WTC11 (cell line): ENCODE data around the gene HMGXB4. TPM values are rescaled to one million over a fixed set of nuclear protein-coding genes. Genes with fewer than 3 reads are reported as not detected.
A peak's percentile ranks its signal among the peaks of the same experiment; 100 is the strongest.

ENCODE experiments used
- ESRRA ChIP-seq: sonication (generic); formaldehyde crosslinking; IDR thresholded peaks from 2 replicates; pipeline ENCODE4 v1.8.1; 2022; ENCODE audit warnings: mild to moderate bottlenecking, missing genetic modification reagents, borderline replicate concordance
- IRF2 ChIP-seq: sonication (generic); formaldehyde crosslinking; IDR thresholded peaks from 2 replicates; pipeline ENCODE4 v1.8.0; 2022; ENCODE audit warnings: low read depth, missing genetic modification reagents, borderline replicate concordance
- NR2C2 ChIP-seq: sonication (generic); formaldehyde crosslinking; IDR thresholded peaks from 2 replicates; pipeline ENCODE4 v1.8.0; 2022; ENCODE audit warnings: mild to moderate bottlenecking, missing genetic modification reagents
- PRRX2 ChIP-seq: fragments of 250-450 bp; sonication (Bioruptor Pico); IDR thresholded peaks from 2 replicates; pipeline ENCODE4 v1.8.0; 2021; ENCODE audit warnings: mild to moderate bottlenecking
- SMAD4 ChIP-seq: sonication (generic); formaldehyde crosslinking; IDR thresholded peaks from 2 replicates; pipeline ENCODE4 v1.8.0; 2022; ENCODE audit warnings: mild to moderate bottlenecking, missing genetic modification reagents
- TEAD4 ChIP-seq: sonication (generic); formaldehyde crosslinking; IDR thresholded peaks from 2 replicates; pipeline ENCODE4 v1.8.0; 2022; ENCODE audit warnings: mild to moderate bottlenecking, missing genetic modification reagents
- ZNF138 ChIP-seq: sonication (generic); formaldehyde crosslinking; conservative IDR thresholded peaks from 2 replicates; pipeline ENCODE4 v1.8.1; 2022; ENCODE audit warnings: mild to moderate bottlenecking, moderate library complexity, missing genetic modification reagents
- ZNF219 ChIP-seq: sonication (generic); formaldehyde crosslinking; IDR thresholded peaks from 2 replicates; pipeline ENCODE4 v1.8.0; 2023; ENCODE audit warnings: missing genetic modification reagents, mild to moderate bottlenecking, borderline replicate concordance
- ZNF232 ChIP-seq: sonication (generic); formaldehyde crosslinking; IDR thresholded peaks from 2 replicates; pipeline ENCODE4 v1.8.0; 2022; ENCODE audit warnings: mild to moderate bottlenecking, missing genetic modification reagents
- ZNF396 ChIP-seq: fragments of 250-450 bp; sonication (Bioruptor Pico); IDR thresholded peaks from 2 replicates; pipeline ENCODE4 v1.8.0; 2021; ENCODE audit warnings: mild to moderate bottlenecking, moderate library complexity, borderline replicate concordance
- total RNA-seq: library from RNA; stranded (reverse); gene quantifications from 3 replicates; pipeline ENCODE4 v1.2.3, GENCODE V29; 2021
- TF ChIP-seq, protein P1 (sequence below): sonication (generic); formaldehyde crosslinking; IDR thresholded peaks from 2 replicates; pipeline ENCODE4 v1.8.0; 2022; ENCODE audit warnings: mild to moderate bottlenecking, missing genetic modification reagents
- TF ChIP-seq, protein P2 (sequence below): sonication (generic); formaldehyde crosslinking; IDR thresholded peaks from 2 replicates; pipeline ENCODE4 v1.8.1; 2023; ENCODE audit warnings: mild to moderate bottlenecking, missing genetic modification reagents, moderate library complexity
- TF ChIP-seq, protein P3 (sequence below): fragments of 250-450 bp; sonication (Bioruptor Pico); IDR thresholded peaks from 2 replicates; pipeline ENCODE4 v1.9.0; 2021; ENCODE audit warnings: moderate library complexity, mild to moderate bottlenecking, inconsistent platforms, borderline replicate concordance
- TF ChIP-seq, protein P4 (sequence below): sonication (generic); formaldehyde crosslinking; IDR thresholded peaks from 2 replicates; pipeline ENCODE4 v1.8.0; 2023; ENCODE audit warnings: mild to moderate bottlenecking, missing genetic modification reagents
- TF ChIP-seq, protein P5 (sequence below): fragments of 250-450 bp; sonication (Bioruptor Pico); IDR thresholded peaks from 2 replicates; pipeline ENCODE4 v1.9.0; 2021; ENCODE audit warnings: mild to moderate bottlenecking
- TF ChIP-seq, protein P6 (sequence below): sonication (generic); formaldehyde crosslinking; IDR thresholded peaks from 2 replicates; pipeline ENCODE4 v1.8.1; 2022; ENCODE audit warnings: mild to moderate bottlenecking, moderate library complexity, missing genetic modification reagents
- TF ChIP-seq, protein P7 (sequence below): fragments of 200-600 bp; IDR thresholded peaks from 2 replicates; pipeline ENCODE4 v1.8.0; 2022; ENCODE audit warnings: antibody characterized with exemption
- TF ChIP-seq, protein P8 (sequence below): sonication (generic); formaldehyde crosslinking; IDR thresholded peaks from 2 replicates; pipeline ENCODE4 v1.8.1; 2022; ENCODE audit warnings: low read depth, mild to moderate bottlenecking, moderate library complexity, missing genetic modification reagents, borderline replicate concordance

Gene HMGXB4
- total RNA-seq, 1 experiment from 2014 or later = 42.1 TPM

DNA sequence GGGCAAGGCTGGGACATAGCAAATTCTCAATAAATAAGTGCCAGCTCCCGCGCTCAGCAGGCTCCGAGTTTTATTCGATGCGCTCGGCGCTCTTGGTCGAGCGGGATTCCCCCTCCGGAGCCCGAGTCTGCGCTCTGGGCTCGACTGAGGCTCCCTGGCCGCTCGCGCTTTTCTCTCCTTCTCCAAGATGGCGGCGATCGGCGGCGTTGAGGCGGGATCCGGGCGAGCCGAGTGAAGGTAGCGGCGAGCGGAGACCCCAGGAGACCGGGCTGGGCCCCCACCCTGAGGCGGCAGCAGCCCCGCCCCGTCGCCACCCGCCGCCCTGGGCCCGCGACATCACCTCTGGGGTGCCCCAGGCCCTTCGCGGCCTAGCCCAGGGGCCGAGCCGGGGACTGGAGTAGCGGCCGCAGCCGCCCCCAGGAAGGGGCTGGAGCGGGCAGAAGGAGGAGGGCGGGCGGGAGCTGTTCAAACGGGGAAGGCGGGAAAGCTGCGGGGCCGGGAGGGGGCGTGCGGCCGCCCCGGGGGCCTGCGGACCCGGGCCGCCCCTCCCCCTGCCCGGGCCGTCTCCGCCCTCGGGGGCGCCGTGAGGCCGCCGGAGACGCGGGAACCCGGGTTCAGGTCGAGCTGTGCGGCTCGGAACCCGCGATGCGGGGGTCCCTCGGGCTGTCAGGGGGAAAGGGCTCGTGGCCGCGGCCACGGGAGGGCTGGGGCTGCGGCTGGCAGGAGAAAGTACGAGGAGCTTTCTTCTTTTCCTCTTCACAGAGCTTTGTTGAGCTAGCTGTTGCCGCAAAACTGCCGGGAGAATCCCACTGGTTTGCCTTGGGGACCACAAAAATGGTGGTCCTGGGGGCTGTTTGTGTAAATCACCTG is at the start of gene HMGXB4 (continued):
- TF ChIP-seq, protein P1, sequence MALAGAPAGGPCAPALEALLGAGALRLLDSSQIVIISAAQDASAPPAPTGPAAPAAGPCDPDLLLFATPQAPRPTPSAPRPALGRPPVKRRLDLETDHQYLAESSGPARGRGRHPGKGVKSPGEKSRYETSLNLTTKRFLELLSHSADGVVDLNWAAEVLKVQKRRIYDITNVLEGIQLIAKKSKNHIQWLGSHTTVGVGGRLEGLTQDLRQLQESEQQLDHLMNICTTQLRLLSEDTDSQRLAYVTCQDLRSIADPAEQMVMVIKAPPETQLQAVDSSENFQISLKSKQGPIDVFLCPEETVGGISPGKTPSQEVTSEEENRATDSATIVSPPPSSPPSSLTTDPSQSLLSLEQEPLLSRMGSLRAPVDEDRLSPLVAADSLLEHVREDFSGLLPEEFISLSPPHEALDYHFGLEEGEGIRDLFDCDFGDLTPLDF (CRISPR knock-in tag) = no peak
- TF ChIP-seq, protein P2, sequence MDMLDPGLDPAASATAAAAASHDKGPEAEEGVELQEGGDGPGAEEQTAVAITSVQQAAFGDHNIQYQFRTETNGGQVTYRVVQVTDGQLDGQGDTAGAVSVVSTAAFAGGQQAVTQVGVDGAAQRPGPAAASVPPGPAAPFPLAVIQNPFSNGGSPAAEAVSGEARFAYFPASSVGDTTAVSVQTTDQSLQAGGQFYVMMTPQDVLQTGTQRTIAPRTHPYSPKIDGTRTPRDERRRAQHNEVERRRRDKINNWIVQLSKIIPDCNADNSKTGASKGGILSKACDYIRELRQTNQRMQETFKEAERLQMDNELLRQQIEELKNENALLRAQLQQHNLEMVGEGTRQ (CRISPR knock-in tag) = no peak
- TF ChIP-seq, protein P3, sequence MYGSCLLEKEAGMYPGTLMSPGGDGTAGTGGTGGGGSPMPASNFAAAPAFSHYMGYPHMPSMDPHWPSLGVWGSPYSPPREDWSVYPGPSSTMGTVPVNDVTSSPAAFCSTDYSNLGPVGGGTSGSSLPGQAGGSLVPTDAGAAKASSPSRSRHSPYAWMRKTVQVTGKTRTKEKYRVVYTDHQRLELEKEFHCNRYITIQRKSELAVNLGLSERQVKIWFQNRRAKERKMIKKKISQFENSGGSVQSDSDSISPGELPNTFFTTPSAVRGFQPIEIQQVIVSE (CRISPR knock-in tag) = no peak
- TF ChIP-seq, protein P4, sequence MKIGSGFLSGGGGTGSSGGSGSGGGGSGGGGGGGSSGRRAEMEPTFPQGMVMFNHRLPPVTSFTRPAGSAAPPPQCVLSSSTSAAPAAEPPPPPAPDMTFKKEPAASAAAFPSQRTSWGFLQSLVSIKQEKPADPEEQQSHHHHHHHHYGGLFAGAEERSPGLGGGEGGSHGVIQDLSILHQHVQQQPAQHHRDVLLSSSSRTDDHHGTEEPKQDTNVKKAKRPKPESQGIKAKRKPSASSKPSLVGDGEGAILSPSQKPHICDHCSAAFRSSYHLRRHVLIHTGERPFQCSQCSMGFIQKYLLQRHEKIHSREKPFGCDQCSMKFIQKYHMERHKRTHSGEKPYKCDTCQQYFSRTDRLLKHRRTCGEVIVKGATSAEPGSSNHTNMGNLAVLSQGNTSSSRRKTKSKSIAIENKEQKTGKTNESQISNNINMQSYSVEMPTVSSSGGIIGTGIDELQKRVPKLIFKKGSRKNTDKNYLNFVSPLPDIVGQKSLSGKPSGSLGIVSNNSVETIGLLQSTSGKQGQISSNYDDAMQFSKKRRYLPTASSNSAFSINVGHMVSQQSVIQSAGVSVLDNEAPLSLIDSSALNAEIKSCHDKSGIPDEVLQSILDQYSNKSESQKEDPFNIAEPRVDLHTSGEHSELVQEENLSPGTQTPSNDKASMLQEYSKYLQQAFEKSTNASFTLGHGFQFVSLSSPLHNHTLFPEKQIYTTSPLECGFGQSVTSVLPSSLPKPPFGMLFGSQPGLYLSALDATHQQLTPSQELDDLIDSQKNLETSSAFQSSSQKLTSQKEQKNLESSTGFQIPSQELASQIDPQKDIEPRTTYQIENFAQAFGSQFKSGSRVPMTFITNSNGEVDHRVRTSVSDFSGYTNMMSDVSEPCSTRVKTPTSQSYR = peak; percentile 20; the same call in 1 of the 2 replicates
- TF ChIP-seq, protein P5, sequence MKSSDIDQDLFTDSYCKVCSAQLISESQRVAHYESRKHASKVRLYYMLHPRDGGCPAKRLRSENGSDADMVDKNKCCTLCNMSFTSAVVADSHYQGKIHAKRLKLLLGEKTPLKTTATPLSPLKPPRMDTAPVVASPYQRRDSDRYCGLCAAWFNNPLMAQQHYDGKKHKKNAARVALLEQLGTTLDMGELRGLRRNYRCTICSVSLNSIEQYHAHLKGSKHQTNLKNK = no peak
- TF ChIP-seq PRRX2 (CRISPR knock-in tag) (no peak), SMAD4 (CRISPR knock-in tag) (no peak), ZNF219 (CRISPR knock-in tag) (peak; percentile 83; the same call in 1 of the 2 replicates), ZNF138 (CRISPR knock-in tag) (no peak), TEAD4 (CRISPR knock-in tag) (peak; percentile 76; the same call in 1 of the 2 replicates), ZNF396 (CRISPR knock-in tag) (no peak), ESRRA (CRISPR knock-in tag) (peak; percentile 78; the same call in 1 of the 2 replicates), NR2C2 (CRISPR knock-in tag) (no peak), ZNF232 (CRISPR knock-in tag) (no peak), IRF2 (CRISPR knock-in tag) (no peak)
- TF ChIP-seq, protein P6, sequence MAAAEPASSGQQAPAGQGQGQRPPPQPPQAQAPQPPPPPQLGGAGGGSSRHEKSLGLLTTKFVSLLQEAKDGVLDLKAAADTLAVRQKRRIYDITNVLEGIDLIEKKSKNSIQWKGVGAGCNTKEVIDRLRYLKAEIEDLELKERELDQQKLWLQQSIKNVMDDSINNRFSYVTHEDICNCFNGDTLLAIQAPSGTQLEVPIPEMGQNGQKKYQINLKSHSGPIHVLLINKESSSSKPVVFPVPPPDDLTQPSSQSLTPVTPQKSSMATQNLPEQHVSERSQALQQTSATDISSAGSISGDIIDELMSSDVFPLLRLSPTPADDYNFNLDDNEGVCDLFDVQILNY = peak; percentile 71; the same call in 1 of the 2 replicates
- TF ChIP-seq, protein P7, sequence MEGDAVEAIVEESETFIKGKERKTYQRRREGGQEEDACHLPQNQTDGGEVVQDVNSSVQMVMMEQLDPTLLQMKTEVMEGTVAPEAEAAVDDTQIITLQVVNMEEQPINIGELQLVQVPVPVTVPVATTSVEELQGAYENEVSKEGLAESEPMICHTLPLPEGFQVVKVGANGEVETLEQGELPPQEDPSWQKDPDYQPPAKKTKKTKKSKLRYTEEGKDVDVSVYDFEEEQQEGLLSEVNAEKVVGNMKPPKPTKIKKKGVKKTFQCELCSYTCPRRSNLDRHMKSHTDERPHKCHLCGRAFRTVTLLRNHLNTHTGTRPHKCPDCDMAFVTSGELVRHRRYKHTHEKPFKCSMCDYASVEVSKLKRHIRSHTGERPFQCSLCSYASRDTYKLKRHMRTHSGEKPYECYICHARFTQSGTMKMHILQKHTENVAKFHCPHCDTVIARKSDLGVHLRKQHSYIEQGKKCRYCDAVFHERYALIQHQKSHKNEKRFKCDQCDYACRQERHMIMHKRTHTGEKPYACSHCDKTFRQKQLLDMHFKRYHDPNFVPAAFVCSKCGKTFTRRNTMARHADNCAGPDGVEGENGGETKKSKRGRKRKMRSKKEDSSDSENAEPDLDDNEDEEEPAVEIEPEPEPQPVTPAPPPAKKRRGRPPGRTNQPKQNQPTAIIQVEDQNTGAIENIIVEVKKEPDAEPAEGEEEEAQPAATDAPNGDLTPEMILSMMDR = no peak
- TF ChIP-seq, protein P8, sequence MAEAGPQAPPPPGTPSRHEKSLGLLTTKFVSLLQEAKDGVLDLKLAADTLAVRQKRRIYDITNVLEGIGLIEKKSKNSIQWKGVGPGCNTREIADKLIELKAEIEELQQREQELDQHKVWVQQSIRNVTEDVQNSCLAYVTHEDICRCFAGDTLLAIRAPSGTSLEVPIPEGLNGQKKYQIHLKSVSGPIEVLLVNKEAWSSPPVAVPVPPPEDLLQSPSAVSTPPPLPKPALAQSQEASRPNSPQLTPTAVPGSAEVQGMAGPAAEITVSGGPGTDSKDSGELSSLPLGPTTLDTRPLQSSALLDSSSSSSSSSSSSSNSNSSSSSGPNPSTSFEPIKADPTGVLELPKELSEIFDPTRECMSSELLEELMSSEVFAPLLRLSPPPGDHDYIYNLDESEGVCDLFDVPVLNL = peak; percentile 85; the same call in 1 of the 2 replicates
